RWPE1 (cell line): Measurements from ENCODE around the gene CSMD2.

ENCODE experiments used
- CTCF ChIA-PET: fragments of 350-600 bp; sonication (Branson Sonifier 250); formaldehyde crosslinking; extraction: SDS; loops from one replicate; lab custom pipeline; 2021; lab: Yijun Ruan, JAX
- POLR2A ChIA-PET: fragments of 400-600 bp; formaldehyde crosslinking; extraction: SDS; loops from one replicate; lab custom pipeline; 2020; ENCODE audit warnings: antibody characterized with exemption; ENCODE audit not compliant: low non-redundant PET; lab: Yijun Ruan, JAX
- DNase-seq: peaks from one replicate; pipeline ENCODE4 v3.0.0; 2012; ENCODE audit warnings: low spot score
- H3K27ac ChIP-seq: fragments of 450-650 bp; 2 replicates; pipeline ENCODE4 v1.5.1; 2017
- CTCF ChIP-seq: fragments of 450-650 bp; conservative IDR thresholded peaks from 2 replicates; pipeline ENCODE4 v1.5.1; 2017; ENCODE audit warnings: low read depth, mild to moderate bottlenecking

CSMD2 gene

GRCh38 chr1:33501774-33502173, 663.3 kb downstream of the CSMD2 start:
- POLR2A ChIA-PET = no interaction called here
- DNase-seq = no peak
- TF ChIP-seq CTCF = no peak
- no peak overlapping the region for H3K27ac ChIP-seq
- CTCF ChIA-PET = interaction anchor here (0.7 kb wide), 1 partner anchor 966 kb away, joined by 3 read pairs; no protein-coding TSS in a partner anchor

GRCh38 chr1:33501309-33501708, 663.7 kb downstream of the CSMD2 start:
- ChIA-PET CTCF (interaction anchor here (0.7 kb wide), 2 partner anchors 203 to 965 kb away, joined by 3 read pairs; no protein-coding TSS in a partner anchor), POLR2A (no interaction called here)
- H3K27ac ChIP-seq = no peak overlapping the region
- no peak for TF ChIP-seq CTCF
- no peak for DNase-seq

GRCh38 chr1:33500547-33500946, 664.5 kb downstream of the CSMD2 start:
- DNase-seq = no peak
- no peak overlapping the region for H3K27ac ChIP-seq
- POLR2A ChIA-PET = no interaction called here
- CTCF ChIA-PET = interaction anchor here (0.6 to 0.7 kb wide), 4 partner anchors 17 to 698 kb away, joined by 3 to 4 read pairs (median 3); no protein-coding TSS in a partner anchor
- TF ChIP-seq CTCF = no peak

GRCh38 chr1:33497410-33497809, 667.6 kb downstream of the CSMD2 start:
- no peak for TF ChIP-seq CTCF
- ChIA-PET POLR2A (no interaction called here), CTCF (no interaction called here)
- no peak for DNase-seq
- no peak overlapping the region for H3K27ac ChIP-seq

GRCh38 chr1:33494929-33495328, 670.1 kb downstream of the CSMD2 start:
- ChIA-PET POLR2A (no interaction called here), CTCF (no interaction called here)
- no peak overlapping the region for H3K27ac ChIP-seq
- no peak for TF ChIP-seq CTCF
- DNase-seq = no peak

GRCh38 chr1:33488624-33489023, 676.4 kb downstream of the CSMD2 start:
- POLR2A ChIA-PET = no interaction called here
- DNase-seq = no peak
- TF ChIP-seq CTCF = no peak
- H3K27ac ChIP-seq = no peak overlapping the region
- CTCF ChIA-PET = no interaction called here
